Glutamatergic neuron (in vitro differentiated cells): ENCODE results near the gene DUSP22. TPM values are rescaled to one million over a fixed set of nuclear protein-coding genes. Genes with fewer than 3 reads are reported as not detected.
"Not testable (repeated sequence)": the region's sequence is repeated elsewhere in the genome, so short reads cannot be mapped to it uniquely, and the experiment has no call there.

Experiments
- DNase-seq: peaks from one replicate; pipeline ENCODE4 v3.0.0; 2022
- H3K27ac Mint-ChIP-seq: one replicate; pipeline ENCODE4 v1.8.0; 2020; ENCODE audit warnings: mild to moderate bottlenecking, mixed read lengths, inconsistent platforms; ENCODE audit not compliant: unreplicated experiment
- H3K27me3 Mint-ChIP-seq: one replicate; pipeline ENCODE4 v1.8.0; 2020; ENCODE audit warnings: mild to moderate bottlenecking, moderate library complexity, mixed read lengths, inconsistent platforms; ENCODE audit not compliant: unreplicated experiment
- H3K36me3 Mint-ChIP-seq: one replicate; pipeline ENCODE4 v1.8.0; 2020; ENCODE audit warnings: mild to moderate bottlenecking, mixed read lengths, inconsistent platforms; ENCODE audit not compliant: unreplicated experiment
- H3K4me1 Mint-ChIP-seq: one replicate; pipeline ENCODE4 v1.8.0; 2020; ENCODE audit warnings: mild to moderate bottlenecking, low read depth, mixed read lengths, inconsistent platforms; ENCODE audit not compliant: unreplicated experiment
- H3K4me3 Mint-ChIP-seq: one replicate; pipeline ENCODE4 v1.8.0; 2020; ENCODE audit warnings: mild to moderate bottlenecking, mixed read lengths, inconsistent platforms; ENCODE audit not compliant: unreplicated experiment
- H3K9me3 Mint-ChIP-seq: one replicate; pipeline ENCODE4 v1.8.0; 2020; ENCODE audit warnings: mild to moderate bottlenecking, moderate library complexity, mixed read lengths, inconsistent platforms; ENCODE audit not compliant: unreplicated experiment
- long read RNA-seq: library from polyadenylated mRNA; unstranded; transcript quantifications from one replicate; pipeline ENCODE4 v2.0.0, GENCODE V29; 2020; ENCODE audit not compliant: unreplicated experiment
- total RNA-seq: library from RNA; stranded (reverse); fragmentation: NEBNext Ultra II Directional; extraction: Animal tissue kit (Norgen Biotek cat#: 25700); gene quantifications from one replicate; pipeline ENCODE4 v1.2.1, GENCODE V29; 2021; ENCODE audit not compliant: unreplicated experiment
- TF ChIP-seq, protein P1 (sequence below): fragments of 200-600 bp; sonication (generic); IDR thresholded peaks from one replicate; pipeline ENCODE4 v1.5.0; 2021; ENCODE audit not compliant: partially characterized antibody, unreplicated experiment

DUSP22 gene, protein sequence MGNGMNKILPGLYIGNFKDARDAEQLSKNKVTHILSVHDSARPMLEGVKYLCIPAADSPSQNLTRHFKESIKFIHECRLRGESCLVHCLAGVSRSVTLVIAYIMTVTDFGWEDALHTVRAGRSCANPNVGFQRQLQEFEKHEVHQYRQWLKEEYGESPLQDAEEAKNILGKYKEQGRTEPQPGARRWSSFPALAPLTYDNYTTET
- 40.4 TPM for total RNA-seq
- long read RNA-seq, partial matches to known transcripts = 0 of 8 reads
- long read RNA-seq, other reads (novel, unspliced or antisense) = 2 of 8 reads

DNA sequence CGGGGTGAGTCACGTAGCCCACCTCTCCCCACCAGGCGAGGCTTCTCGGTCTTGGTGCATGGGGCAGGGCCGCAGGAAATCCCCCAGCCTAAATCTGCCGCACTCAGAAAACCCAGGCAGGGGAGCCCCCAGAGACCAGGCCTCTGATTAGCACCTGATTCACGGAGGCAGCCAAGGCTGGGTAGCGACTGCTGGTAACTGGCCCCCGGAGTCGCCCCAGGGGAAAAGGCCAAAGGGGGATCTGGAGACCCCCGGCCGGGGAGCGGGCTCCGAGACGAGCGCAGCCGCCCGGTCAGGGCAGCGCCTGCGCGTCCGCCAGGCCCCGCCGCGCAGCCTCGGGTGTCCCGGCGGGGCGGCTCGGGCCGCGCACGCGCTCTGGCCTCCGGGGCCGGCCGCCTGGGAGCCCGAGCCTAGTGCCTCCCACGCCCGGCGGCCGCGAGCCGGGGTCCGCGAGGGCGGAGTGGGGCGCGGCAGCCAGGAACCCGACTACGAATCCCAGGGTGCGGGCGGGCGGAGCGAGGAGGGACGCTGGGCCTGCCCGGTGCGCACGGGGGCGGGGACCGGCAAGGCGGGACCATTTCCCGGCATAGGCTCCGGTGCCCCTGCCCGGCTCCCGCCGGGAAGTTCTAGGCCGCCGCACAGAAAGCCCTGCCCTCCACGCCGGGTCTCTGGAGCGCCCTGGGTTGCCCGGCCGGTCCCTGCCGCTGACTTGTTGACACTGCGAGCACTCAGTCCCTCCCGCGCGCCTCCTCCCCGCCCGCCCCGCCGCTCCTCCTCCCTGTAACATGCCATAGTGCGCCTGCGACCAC, at the start of gene DUSP22:
DUSP22 (plus strand) TSS at position 791 of the 809 bp plus-strand sequence. CDS start 53 bp downstream, outside the sequence.
- Mint-ChIP-seq H3K27me3 (peaks cover 9% of the 10 kb centered on the region), H3K4me1 (peaks cover 17% of the 10 kb centered on the region), H3K36me3 (peaks cover 21% of the 10 kb centered on the region), H3K9me3 (peaks cover 15% of the 10 kb centered on the region), H3K4me3 (peak within 1 kb of the TSS; percentile 92), H3K27ac (peak within 1 kb of the TSS; percentile 92)
- TF ChIP-seq, protein P1, sequence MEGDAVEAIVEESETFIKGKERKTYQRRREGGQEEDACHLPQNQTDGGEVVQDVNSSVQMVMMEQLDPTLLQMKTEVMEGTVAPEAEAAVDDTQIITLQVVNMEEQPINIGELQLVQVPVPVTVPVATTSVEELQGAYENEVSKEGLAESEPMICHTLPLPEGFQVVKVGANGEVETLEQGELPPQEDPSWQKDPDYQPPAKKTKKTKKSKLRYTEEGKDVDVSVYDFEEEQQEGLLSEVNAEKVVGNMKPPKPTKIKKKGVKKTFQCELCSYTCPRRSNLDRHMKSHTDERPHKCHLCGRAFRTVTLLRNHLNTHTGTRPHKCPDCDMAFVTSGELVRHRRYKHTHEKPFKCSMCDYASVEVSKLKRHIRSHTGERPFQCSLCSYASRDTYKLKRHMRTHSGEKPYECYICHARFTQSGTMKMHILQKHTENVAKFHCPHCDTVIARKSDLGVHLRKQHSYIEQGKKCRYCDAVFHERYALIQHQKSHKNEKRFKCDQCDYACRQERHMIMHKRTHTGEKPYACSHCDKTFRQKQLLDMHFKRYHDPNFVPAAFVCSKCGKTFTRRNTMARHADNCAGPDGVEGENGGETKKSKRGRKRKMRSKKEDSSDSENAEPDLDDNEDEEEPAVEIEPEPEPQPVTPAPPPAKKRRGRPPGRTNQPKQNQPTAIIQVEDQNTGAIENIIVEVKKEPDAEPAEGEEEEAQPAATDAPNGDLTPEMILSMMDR = no peak
- peak; percentile 87 for DNase-seq

DNA sequence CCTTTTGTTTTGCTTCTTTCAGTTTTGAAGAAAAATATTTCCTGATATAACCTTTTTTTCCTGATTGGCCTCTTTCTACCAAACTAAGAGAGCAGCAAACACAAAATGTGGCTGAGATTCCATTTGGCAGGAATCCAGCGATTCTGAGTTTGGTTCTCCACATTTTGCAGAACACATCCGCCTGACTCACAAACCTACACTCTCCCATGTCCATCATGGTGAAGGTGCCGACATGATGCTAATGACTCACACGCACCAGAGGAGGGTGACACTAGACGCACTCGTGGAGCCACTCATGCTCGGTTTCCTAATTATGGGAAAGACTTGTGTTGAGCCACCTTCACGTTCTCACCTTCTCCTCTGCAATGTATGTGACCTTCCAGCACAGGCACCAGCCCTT, 45.9 kb upstream of the DUSP22 start:
- Mint-ChIP-seq H3K4me3 (no peak overlapping the region), H3K27me3 (no peaks in the 10 kb centered on the region), H3K27ac (no peak overlapping the region), H3K36me3 (no peaks in the 10 kb centered on the region), H3K4me1 (peaks cover 2% of the 10 kb centered on the region), H3K9me3 (peaks cover 1% of the 10 kb centered on the region)
- TF ChIP-seq, protein P1 = no peak
- DNase-seq = no peak

DNA sequence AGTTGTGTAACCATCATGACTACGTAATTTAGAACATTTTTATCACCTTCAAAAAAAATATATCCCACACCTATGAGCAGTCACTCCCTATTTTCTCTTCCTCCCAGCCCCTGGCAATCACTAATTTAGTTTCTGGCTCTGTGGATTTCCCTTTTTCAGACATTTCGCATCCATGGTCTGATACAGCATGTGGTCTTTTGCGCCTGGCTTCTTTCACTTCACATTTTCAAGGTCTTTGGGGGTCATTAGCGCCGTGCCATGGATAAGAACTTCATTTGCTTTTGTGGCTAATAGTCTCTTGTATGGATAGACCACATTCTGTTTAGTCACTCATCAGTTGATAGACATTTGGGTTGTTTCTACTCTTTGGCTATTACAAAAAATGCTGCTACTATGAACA, 44.9 kb upstream of the DUSP22 start:
- H3K27me3 Mint-ChIP-seq = no peaks in the 10 kb centered on the region
- TF ChIP-seq, protein P1 = no peak
- H3K36me3 Mint-ChIP-seq = no peaks in the 10 kb centered on the region
- no peak for DNase-seq
- no peaks in the 10 kb centered on the region for H3K4me1 Mint-ChIP-seq
- no peak overlapping the region for H3K27ac Mint-ChIP-seq
- H3K4me3 Mint-ChIP-seq = no peak overlapping the region
- H3K9me3 Mint-ChIP-seq = peaks cover 1% of the 10 kb centered on the region

DNA sequence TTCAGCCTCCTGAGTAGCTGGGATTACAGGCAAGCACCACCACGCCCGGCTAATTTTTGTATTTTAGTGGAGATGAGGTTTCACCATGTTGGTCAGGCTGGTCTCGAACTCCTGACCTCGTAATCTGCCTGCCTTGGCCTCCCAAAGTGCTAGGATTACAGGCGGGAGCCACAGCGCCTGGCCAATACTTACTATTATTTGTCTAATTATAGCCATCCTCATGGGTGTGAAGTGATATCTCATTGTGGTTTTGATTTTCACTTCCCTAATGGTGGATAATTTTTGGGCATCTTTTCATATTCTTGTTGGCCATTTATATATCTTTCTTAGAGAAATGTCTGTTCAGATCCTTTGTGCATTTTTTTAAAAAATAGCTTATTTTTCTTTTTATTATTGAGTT, 44.2 kb upstream of the DUSP22 start:
- H3K27me3 Mint-ChIP-seq, H3K4me1 Mint-ChIP-seq, H3K4me3 Mint-ChIP-seq, H3K36me3 Mint-ChIP-seq, H3K27ac Mint-ChIP-seq, DNase-seq, H3K9me3 Mint-ChIP-seq: not testable (repeated sequence)

DNA sequence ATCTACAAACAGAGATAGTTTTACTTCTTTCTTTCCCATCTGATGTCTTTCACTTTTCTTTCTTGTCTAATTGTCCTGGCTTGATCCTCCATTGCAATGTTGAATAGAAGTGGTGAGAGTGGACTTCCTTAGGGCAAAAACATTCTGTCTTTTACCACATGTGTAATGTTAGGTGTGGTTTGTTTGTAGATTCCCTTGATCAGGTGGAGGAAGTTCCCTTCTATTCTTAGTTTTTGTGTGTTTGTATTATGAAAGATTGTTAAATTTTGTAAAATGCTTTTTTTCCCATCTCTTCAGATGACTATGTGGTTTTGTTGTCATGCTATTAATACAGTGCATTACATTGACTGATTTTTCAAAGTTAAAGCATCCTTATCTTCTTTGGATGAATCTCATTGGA, 41.6 kb upstream of the DUSP22 start:
- no peaks in the 10 kb centered on the region for H3K36me3 Mint-ChIP-seq
- H3K4me3 Mint-ChIP-seq = no peak overlapping the region
- peaks cover 3% of the 10 kb centered on the region for H3K9me3 Mint-ChIP-seq
- H3K27ac Mint-ChIP-seq = no peak overlapping the region
- no peaks in the 10 kb centered on the region for H3K4me1 Mint-ChIP-seq
- TF ChIP-seq, protein P1 = no peak
- no peak for DNase-seq
- no peaks in the 10 kb centered on the region for H3K27me3 Mint-ChIP-seq
